HFF-Myc (cell line): Measurements from ENCODE around the gene CORIN.

ENCODE experiments used
- DNase-seq: peaks from one replicate; pipeline ENCODE4 v3.0.0-alpha.2; 2011; ENCODE audit warnings: low read depth; ENCODE audit errors: extremely low read depth
- H3K4me3 ChIP-seq: replicated peaks from 2 replicates; pipeline ENCODE4 v1.5.1; 2011; ENCODE audit warnings: low read depth, mild to moderate bottlenecking, control low read depth, low read length
- CTCF ChIP-seq: IDR thresholded peaks from 2 replicates; pipeline ENCODE4 v1.5.1; 2012; ENCODE audit warnings: mild to moderate bottlenecking, low read depth, low read length, control low read depth; ENCODE audit errors: missing control alignments

Gene CORIN

GRCh38 chr4:47736555-47736954 lies 101.3 kb downstream of the CORIN start:
- no peak for DNase-seq
- TF ChIP-seq CTCF, result no peak

GRCh38 chr4:47736146-47736545 lies 101.7 kb downstream of the CORIN start:
- no peak for TF ChIP-seq CTCF
- no peak overlapping the region for H3K4me3 ChIP-seq
- no peak for DNase-seq

More at GRCh38 chr4:47736555-47736954, 101.3 kb downstream of the CORIN start:
- H3K4me3 ChIP-seq, result no peak overlapping the region

- no peak for TF ChIP-seq CTCF
- DNase-seq, result no peak
- no peak overlapping the region for H3K4me3 ChIP-seq
Measured at GRCh38 chr4:47733302-47734175, 104.3 kb downstream of the CORIN start.

GRCh38 chr4:47731182-47731581 lies 106.7 kb downstream of the CORIN start:
- H3K4me3 ChIP-seq, result no peak overlapping the region
- TF ChIP-seq CTCF, result no peak
- DNase-seq, result no peak

GRCh38 chr4:47729131-47729680 lies 108.7 kb downstream of the CORIN start:
- DNase-seq, result no peak
- H3K4me3 ChIP-seq, result no peak overlapping the region
- no peak for TF ChIP-seq CTCF

GRCh38 chr4:47721892-47722575 lies 115.8 kb downstream of the CORIN start:
- DNase-seq, result no peak

More at GRCh38 chr4:47721892-47722575, 115.8 kb downstream of the CORIN start:
- H3K4me3 ChIP-seq, result no peak overlapping the region
- TF ChIP-seq CTCF, result no peak
